Renal pelvis (tissue), 4 donors: ENCODE results near the gene ARX. TPM values are rescaled to one million over a fixed set of nuclear protein-coding genes. Genes with fewer than 3 reads are reported as not detected.

ENCODE experiments used
- DNase-seq: peaks from one replicate; pipeline ENCODE4 v3.0.0-alpha.2; 2013
- polyA plus RNA-seq, 3 donors: library from polyadenylated mRNA; unstranded; fragments of 120-200 nt; gene quantifications; one replicate each; pipeline ENCODE4 v1.2.1, GENCODE V29; 2013; ENCODE audit not compliant: insufficient read length in 3 of 3

The ARX gene
- polyA plus RNA-seq, 3 donors: not detected

DNA sequence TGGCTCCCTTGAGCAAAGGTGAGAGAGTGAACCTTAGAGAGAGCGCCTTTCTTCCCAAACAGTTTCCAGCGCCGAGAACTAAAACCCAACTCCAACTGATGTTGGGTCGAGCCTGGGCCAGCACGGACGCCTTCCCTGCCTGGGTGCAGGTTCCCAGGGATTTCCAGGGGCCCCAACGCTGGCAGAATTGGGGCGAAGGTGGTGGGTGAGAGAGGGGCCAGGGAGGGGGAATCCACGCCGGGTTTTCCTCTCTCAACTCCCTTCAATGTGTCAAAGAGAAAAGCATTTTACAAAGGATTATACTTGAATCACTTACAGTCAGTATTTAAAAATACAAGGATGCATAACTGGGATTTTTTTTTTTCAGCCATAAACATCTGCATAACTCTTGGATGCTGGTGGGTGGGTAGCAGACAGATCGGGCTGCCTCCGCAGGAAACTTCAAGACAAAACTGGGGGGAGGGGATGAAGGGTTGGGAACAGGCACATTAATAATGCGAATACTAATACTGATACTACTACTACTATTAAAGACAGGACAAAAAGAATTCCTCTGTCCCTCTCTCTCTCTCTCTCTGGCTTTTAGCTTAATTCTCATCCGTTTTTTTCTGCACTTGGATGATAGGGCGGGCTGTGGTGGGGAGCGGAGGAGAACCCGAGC, 1.3 kb upstream of the ARX start:
- DNase-seq: no peak

DNA sequence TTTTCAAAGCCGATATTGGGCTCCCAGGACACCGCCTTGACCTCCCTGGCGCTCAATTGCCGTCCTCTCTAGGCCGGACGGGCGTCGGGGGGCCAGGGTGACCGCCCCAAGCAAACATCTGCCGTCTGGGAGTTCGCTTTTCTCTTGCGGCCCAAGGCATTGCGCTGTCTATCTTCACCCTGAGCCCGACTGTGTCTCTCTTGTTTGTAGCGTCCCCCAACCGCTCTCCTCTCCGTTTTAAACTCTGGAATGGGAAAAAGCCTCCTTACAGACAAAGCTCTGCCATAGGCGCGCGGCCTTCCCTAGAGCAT, 551 bp upstream of the ARX start:
- no peak for DNase-seq

DNA sequence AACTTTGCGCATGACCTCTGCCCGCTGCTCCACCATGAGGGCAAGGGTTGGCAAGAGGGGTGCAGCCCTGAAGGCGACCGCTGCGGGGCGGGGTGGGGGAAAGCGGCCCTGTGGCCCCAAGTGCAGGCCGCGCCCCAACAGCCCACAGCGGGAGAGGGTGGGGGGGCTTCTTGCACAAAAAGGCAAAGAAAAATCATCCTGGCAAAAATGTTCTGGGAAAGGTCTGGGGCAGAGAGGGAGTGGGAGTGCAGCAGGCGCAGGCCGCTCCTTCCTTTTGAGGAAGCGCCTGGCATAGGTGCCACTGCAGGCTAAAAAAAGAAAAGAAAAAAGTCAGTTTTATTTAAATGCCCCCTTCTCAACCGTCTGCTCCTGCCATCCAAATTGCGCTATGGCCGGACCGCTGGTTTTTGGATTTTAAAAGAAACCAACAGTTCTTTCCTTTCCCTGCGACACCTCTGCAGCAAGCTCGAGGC, 1.4 kb downstream of the ARX start:
- DNase-seq: no peak

DNA sequence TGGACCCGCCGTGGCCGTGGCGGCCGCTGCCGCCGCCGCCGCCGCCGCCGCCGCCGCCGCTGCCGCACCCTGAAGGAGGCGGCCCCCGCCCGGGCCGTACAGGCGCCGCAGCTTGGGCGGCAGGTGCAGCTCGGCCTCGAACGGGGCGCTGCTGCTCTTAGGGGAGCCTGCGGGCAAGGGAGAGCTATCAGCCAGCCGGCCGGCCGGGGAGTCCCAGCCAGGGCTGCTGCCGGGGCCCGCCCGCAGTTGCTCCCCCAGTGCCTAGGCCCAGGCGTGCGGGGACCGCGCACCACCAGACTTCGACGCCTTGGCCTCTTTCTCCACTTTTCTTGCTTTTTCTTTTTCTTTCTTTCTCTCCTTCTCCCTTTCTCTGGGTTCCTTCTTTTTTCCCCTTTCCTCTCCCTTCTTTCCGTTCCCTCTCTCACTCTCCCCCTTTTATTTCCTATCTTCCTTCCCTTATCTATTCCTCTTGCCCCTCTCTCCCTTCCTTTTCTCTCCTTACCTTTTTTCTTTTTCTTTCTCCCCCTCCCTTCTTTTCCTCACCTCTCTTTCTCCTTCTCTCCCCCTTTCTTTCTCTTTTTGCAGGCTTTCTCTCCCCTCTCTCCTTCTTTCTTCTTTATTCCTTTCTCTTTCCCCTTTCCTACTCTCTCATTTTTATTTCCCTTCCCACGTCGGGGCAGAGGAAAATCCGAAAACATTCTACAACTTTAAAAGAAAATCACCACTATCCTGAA, 2.0 kb downstream of the ARX start:
- DNase-seq: no peak

DNA sequence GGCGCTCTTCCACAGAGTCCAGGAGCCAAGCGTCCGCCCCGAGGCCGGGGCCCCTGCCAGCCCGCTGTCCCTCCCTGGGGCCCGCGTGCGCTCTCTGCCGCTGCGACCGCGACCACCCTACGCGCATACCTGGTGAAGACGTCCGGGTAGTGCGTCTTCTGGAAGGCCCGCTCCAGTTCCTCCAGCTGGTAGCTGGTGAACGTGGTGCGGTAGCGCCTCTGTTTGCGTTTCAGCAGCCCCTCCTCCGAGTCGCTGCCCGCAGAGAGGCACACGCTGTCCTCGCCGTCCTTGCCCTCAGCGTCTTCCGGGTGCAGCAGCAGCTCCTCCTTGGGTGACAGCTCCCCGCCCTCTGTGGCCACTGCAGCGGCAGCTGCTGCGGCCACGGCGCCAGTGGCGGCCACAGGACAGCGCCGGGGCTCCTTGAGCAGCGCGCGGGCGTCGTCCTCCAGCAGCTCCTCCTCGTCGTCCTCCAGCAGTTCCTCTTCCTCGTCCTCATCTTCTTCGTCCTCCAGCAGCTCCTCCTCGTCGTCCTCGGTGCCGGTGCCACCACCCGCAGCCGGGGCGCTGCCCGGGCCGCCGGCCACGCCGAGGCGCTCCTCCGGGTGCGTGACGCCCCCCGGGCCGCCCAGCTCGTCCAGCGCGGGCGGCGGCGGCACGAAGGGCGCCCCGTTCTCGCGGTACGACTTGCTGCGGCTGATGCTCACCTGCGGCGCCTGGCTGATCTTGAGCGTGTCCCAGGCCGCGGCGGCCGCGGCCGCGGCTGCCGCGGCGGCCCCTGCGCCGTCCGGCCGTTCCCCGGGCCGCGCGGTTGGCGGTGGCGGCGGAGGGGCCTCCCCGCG, 2.8 kb downstream of the ARX start:
- DNase-seq: no peak

DNA sequence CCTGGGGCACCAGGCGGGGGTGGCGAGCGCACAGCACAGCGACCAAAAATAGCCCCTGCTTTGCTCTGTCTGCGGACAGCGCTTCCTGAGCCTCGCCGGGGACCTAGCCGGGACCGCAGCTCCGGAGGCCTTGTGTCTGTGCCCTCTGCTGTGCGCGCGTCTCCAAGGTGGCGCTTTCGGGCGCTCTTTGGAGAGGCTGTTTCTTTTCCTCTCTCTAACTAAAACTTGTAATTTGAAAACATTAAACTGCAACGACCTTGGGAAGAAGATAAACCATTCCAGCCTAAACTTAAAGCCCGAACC, 3.4 kb downstream of the ARX start:
- DNase-seq: no peak

DNA sequence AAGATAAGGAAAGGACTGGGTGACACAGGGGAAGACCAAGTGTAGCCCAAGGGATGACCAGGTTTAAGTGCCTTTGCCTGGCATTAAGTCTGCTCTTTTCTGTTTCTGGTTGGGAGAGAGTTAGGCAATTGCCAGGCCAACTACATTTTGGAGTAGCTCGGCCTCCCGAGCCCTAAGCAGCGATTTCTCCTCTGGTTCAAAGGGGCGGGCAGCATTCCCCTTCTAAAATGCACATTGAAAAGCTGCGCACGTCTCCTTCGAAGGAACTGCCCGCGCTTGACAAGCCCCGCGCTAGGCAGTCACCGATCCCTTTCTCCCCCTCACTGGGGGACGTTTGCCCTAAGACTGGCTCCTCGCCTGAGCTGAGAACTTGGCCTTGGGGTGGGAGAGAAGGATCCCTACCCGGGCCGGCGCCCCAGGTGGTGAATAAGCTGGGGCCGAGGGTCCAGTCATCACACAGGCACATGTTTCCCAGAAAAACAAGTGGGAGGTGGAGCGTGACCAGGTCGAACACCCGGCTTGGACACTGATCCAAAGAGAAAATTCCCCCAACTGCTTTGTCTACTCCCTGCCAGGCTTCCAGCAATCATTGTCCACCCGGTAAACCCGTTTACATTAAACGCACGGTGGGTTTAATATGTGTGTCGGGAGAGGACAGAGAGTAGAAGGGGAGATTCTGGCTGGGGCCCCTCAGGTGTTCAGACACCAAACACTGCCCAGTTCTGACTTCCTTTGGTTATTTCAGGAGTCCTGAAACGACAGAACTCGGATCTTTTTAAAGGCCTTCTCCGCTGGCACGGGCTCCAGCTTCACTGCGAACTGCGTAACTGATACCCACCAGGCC, 4.0 kb downstream of the ARX start:
- DNase-seq: no peak

DNA sequence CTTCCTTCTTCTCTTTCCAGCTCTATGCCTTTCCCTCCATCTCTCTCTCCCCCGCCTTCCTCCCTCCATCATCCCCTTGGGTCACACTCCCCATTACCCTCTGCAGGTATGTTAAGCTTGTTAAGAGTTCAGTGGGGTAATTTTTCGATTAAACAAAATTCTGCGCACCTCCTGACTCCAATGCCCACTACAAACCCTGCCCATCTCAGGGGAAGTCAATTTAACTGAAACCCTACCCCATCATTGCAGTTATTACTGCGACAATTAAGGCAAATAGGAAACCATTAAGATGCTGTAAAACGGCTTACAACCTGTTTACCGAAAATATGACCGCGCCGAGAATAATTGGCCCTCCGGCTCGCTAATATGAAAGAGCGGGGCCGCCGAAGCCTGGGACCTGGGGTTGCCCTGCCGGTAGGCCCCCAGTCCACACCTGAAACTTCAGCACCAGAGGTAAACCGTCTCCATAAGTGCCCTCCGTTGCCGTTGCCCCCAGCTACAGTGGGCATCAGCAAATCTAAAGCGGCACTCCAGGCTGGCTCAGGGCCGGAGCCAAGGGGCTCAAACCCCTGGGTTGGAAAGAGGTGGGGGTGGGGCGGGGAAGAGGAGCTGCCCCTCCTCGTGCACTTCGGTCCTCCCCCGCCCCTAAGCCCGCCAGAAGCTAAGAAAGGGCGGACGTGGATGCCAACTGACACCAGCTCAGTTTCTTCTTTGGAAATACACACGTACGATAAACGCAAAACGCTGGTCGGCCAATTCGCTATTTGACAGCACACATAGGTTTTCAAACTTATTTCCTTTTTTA, 4.8 kb downstream of the ARX start:
- DNase-seq: no peak

DNA sequence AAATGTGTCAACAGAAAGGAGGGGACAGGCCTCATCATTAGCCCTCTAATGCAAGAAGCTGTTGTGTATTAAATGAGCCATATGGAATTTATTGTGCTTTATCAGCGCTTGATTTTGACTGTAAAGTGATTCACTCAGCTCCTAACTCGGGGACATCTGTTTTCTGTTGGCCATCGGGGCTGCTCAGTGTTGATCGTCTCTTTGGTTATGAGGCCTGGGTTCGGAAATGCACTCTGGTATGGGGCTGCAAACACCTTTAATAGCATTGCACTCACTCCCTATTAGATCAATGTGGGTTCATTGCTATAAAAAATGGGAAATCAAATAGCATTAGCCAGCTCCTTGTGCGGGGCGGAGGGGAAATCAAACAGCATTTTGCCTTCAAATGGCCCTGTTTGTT, 6.4 kb downstream of the ARX start:
- DNase-seq: no peak

DNA sequence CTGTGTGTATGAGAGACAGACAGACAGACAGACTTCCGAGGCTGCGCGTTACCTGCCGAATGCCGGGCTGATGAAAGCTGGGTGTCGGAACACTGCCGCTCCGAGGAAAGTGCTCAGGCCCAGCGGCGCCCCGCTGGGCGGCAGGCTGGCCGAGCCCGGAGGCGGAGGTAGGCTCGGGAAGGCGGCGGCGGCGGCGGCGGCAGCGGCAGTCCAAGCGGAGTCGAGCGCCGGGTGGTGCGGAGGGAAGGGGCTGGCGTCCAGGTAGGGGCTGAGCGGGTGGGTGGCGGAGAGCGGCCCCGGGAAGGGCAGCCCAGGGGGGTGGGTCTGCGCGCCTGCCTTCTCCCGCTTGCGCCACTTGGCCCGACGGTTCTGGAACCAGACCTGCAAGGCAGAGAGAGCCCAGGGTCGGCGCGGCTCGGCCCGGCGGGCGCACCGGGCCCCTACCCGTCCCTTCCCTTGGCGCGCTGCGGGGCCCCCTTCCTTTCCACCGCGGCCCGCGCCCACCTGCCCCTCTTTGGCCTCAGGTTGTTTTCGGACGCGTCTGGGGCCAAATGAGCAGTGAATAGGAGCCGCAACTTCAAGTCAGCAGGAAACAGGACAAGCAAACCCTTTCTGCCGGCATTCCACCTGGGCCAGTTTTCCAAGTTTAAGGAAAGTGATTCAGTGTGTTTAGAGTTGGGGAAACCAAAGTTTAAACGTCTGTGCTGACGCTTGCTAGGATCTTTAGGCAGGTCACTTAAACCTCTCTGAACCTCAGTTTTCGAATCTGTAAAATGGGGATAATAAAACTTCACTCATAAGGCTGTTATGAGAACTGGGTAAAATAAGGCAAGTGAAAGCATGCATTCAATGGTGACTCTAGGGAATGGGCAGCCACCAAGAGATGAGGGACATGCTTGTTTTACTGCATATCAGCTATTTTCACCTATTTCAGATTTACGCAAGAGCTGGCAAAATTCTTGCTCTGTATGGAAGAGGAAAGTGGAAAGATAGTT, 8.4 kb downstream of the ARX start:
- no peak for DNase-seq

DNA sequence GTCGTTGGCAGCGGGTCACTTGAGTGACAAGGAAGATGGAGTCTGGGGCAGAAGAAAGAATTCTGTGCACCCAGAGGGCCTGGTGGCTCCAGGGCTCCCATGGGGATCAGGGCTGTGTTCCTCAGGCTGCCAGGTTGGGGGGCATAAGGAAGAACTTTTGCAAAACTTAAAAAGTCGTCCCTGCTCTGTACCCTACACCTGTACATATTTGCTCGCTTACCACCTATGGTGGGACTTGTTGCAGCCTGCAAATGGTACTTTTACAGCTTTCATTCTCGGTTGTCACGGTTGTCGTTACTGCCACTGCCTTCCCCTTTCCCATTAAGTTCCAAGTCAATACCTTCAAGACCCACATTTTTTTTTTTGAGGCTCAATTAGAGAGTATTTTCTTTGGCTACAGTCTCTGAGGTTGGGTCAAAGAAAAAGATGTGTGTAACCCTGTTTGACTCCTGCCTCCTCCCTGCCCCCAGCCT, 9.1 kb downstream of the ARX start:
- DNase-seq: no peak

DNA sequence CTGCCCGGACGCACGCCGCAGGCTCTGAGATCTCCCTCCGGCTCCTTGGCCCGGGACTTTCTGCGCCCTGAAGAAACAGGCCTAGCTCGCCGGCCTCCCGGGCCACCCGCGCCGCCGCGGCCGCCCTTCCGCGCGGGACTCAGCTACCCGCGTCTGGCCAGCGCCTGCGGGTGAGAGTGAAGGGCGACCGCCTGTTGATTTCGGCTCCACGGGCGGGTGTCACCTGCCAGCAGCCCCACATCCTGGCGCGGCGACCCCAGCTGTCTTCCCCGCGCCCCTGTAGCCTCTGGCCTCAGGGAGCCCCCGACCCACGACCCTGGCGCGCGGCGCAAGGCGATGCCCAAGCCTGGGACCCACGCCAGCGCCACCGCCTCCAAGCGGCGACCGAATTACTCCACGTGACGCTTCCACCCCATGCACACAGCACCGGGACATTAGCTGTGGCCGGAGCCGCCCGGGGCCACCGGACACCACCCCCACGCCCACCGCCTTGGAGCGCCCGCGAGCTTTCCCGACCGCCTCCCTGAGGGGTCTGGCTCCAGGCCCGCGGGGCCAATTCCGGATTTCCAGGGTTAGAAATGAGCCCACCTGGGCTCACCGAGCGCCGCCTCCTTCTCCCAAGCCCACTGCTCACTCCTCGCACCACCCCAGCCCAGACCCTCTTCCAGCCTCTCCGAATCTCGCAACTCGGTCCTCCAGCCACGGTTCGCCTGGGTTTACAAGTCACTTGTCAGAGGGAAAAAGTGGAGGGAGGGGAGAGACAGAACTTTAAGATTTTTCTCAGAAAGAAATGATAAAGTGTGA, 10.2 kb downstream of the ARX start:
- DNase-seq: no peak

DNA sequence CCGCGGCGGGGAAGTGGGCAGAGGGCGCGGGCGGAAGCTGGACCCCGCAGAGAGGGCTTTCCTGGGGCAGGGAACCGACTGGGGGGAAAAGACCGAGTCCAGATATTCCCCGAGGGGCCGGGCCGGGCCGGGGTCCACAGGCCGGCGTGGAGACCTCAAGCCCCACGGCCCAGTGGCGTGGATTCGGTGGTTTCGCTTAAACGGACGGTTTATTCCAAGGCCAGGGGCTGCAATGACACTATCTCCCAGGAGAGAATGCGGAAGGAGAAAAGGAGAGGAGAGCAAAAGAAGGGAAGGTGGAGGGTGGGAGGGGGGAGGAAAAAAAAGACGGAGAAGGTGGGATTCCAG, 10.8 kb downstream of the ARX start:
- DNase-seq: no peak

DNA sequence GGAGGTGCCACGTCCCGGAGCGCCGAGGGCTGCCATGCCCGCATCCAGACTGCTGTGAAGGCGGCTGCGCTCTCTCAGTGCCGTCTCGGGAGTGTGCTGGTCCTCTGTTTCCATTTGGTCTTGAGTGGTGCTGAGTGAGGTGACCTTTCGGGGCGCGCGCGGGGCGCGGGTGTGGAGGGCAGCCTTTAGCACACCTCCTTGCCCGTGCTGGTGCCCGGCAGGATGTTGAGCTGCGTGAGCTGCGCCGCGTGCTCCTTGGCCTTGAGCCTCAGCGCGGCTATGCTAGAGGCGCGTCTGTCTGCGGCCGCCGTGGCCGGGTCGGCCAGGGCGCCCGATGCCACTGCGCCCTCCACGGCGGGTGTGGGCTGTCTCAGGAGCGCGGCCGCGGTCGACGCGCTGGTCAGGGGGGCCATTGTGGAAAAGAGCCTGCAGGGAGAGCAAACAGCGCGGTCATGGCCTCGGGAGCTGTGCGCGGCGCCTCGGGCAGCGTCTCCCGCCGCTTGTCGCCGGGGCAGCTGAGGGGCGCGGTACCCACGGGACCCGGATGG, 11.2 kb downstream of the ARX start:
- no peak for DNase-seq

DNA sequence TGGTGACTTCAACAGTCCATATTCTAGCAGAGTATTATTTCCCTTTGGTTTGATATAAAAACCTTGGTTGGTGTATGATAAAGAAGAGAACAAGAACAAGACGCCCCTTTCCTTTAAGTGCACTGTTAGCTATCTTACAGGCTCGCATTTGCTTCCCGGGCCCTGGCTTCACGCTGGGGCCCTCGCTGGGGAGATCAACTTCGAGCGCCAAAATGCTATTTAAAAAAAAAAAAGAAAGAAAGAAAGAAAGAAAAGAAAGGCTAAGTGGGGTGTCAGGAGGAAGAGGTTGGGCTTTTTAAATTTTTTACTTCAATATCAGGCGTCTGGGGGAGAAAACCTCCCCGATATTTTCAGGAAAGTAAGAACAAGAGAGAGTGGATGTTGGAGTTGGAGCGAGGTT, 11.7 kb downstream of the ARX start:
- DNase-seq: no peak

DNA sequence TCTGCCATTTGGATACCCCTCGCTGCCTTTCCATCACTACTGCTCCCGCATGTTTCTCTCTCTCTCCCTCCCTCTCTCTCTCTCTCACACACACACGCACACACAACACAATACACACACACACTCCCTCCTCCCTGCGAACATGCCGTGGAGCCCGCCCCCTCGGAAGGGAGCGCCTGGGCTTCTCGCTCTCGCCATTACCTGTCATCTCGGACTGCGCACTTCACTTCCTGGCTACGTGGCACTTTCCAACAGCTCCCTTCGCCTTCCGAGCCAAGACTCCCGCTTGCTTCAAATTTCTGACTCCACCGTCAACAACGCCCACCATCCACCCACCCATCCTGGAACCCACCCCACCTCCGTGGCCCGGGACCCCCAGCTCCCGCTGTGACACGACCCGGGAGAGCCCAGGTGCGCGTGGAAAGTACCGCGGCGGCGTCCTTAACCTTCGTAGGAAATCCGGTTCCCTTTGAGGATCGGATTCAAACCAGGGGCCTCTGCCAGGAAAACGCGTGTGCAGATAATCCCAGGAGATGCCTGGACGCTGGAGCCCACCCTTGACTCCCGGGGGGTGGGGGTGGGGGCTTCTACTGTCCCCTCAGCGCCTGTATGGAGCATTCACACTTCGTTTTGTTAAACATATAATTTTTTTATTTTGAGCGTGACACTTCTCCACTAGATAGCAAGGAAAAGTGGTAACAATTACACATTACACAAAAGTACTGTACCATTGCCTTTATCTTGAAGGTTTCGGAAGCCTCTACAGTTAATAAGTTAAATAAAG, 12.5 kb downstream of the ARX start:
- DNase-seq: no peak

DNA sequence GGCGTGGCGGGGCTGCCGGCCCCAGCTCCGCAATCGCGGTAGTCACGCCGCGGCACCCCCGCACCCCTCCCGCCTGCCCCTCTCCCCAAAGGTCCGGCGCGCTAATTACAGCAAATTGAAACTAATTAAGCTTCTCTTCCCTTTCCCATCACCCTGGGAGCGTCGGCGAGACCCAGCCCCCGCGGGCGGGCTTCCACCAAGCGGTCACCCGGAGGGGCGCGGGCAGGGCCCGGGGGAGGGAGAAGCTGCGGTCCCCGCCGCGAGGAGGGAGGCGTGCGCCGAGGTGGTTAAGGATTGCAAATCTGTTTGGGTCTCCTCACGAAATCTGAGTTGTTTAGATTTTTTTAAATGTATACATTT, 13.1 kb downstream of the ARX start:
- no peak for DNase-seq
